KOPT-K1 (cell line): Measurements from ENCODE around the gene ERCC4.

ENCODE experiments used
- H3K27ac ChIP-seq: fragments of 200-600 bp; sonication (generic); 2 replicates; pipeline ENCODE4 v1.5.1; 2016; ENCODE audit warnings: antibody characterized with exemption, mild to moderate bottlenecking, low read depth, low read length; ENCODE audit not compliant: poor library complexity, severe bottlenecking
- H3K36me3 ChIP-seq: fragments of 200-600 bp; sonication (generic); 2 replicates; pipeline ENCODE4 v1.5.1; 2017; ENCODE audit warnings: antibody characterized with exemption, mild to moderate bottlenecking, low read length, moderate library complexity; ENCODE audit not compliant: insufficient read depth
- H3K9me3 ChIP-seq: fragments of 200-600 bp; sonication (generic); 2 replicates; pipeline ENCODE4 v1.5.1; 2017; ENCODE audit warnings: antibody characterized with exemption, low read length, mild to moderate bottlenecking; ENCODE audit not compliant: insufficient read depth, poor library complexity, severe bottlenecking

The ERCC4 gene

GRCh38 chr16:13926464-13926863 is 6.5 kb downstream of the ERCC4 start:
- no peak overlapping the region for H3K27ac ChIP-seq
- peaks cover 49% of the 10 kb centered on the region for H3K36me3 ChIP-seq

GRCh38 chr16:13926891-13927290 is 6.9 kb downstream of the ERCC4 start:
- no peaks in the 10 kb centered on the region for H3K9me3 ChIP-seq

More at GRCh38 chr16:13926464-13926863, 6.5 kb downstream of the ERCC4 start:
- H3K9me3 ChIP-seq, result no peaks in the 10 kb centered on the region

DNA sequence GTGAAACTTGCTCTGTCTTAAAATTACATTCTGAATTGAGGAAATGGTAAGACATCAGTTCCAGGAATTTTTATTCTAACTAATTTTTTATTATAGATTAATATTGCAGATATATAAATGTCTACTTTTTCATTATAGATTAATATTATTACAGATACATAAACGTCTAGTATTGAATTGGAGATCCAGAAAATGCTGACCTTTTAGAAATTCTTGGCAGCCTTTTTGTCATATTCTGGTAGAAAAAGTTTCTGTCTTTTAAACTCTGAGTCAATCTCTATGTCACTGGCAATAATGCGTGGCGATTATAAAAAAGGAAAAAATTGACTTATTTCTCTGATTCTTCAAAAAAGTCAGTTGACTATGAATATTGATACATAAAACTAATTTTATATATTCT is 8.7 kb downstream of the ERCC4 start:
- H3K27ac ChIP-seq, result no peak overlapping the region
- no peaks in the 10 kb centered on the region for H3K9me3 ChIP-seq
- peaks cover 50% of the 10 kb centered on the region for H3K36me3 ChIP-seq

More at GRCh38 chr16:13926891-13927290, 6.9 kb downstream of the ERCC4 start:
- Histone ChIP-seq H3K27ac (no peak overlapping the region), H3K36me3 (peaks cover 51% of the 10 kb centered on the region)

DNA sequence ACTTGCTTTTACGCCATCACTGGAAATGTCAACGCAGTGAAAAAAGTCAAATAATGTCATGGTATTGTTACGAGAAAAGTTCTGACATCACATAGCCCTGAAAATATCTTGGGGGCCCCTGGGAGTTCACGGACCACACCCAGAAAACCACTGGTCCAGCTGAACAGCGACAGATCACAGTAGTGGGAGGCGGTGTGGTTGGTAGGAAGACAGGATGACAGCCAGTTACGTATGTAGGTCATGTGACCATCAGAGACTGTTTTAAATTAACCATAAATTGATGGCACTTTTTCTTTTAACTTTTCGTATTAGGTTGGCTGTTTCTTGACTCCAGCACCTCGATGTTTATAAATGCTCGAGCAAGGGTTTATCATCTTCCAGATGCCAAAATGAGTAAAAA is 11.9 kb downstream of the ERCC4 start:
- Histone ChIP-seq H3K9me3 (no peaks in the 10 kb centered on the region), H3K36me3 (peaks cover 50% of the 10 kb centered on the region), H3K27ac (no peak overlapping the region)

- no peaks in the 10 kb centered on the region for H3K9me3 ChIP-seq
- peaks cover 68% of the 10 kb centered on the region for H3K36me3 ChIP-seq
- no peak overlapping the region for H3K27ac ChIP-seq
These were observed 15.5 kb downstream of the ERCC4 start for GRCh38 chr16:13935408-13935807.

DNA sequence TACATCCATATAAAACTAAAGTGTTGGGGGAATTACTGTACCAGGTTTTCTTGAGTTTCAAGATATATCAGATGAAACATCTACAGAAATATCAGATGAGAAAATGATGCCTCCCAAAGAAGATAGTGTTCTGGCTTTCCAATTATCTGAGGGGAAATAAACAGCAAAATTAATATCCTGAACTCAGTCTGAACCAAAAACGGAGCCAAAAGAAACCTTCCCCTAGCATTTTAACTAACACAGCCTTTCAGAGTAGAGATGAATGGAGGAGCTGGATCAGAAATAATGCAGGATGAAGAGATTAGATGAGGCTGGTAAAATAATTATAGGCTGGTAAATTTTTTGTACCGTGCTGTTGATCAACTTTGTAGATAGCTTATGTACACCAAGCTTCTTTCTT is 16.2 kb downstream of the ERCC4 start:
- H3K9me3 ChIP-seq, result no peaks in the 10 kb centered on the region
- no peak overlapping the region for H3K27ac ChIP-seq
- H3K36me3 ChIP-seq, result peaks cover 68% of the 10 kb centered on the region

DNA sequence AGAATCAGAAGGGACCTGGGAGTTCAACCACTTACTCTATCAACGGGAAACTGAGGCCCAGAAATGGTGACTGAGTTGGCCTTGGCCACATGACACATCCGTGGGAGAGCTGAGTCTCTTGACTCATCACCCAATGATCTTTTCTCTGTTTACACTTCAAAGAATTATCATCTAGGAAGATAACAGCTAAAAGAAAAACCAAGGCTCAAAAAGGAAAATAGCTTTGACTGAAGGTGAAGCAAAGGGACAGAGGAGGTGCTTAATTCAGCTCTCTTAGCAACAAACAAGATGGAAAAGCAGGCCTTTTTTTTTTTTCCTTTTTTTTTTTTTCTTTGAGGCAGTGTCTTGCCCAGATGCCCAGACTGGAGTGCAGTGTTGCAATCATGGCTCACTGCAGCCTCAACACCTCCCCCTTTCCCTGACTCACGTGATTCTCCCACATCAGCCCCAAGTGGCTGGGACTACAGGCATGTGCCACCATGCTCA is 16.7 kb downstream of the ERCC4 start:
- peaks cover 68% of the 10 kb centered on the region for H3K36me3 ChIP-seq
- no peaks in the 10 kb centered on the region for H3K9me3 ChIP-seq
- H3K27ac ChIP-seq, result no peak overlapping the region

DNA sequence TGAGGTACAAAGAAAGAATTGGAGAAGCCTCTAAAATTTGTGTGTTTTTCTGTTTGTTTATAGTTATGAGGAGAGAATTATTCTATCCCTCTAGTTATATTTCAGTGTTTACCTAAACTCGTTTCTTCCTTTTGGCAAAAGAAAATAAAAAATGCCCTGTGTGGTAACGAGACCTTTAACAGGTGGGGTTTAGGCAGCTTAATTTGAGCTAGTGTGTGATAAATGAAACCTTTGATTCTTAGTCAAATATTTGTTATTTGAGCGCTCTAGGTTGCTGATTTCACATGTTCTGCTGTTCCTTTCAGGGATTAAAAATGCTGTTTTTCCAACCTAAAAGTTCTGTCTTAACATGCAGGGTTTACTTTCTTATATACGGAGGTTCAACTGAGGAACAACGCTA is 17.5 kb downstream of the ERCC4 start:
- H3K36me3 ChIP-seq, result peaks cover 60% of the 10 kb centered on the region

DNA sequence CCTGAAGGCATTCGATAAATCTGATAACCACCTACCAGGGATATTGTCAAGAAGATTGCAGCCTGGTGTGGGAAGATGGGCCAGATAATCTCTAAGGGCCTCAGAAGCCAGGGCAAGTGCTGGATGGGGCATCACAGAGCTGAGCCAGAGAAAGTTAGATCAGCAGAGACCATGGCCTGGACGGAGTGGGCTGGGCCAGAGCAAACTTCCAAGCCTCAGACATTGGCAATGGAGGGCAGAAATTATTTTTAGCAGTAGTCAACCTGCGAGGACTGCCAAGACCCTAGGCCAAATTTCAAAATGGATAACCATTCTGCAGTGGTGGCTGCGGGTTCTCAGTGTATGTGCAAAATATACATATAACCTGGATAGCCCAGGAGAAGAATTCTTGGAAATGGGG is 18.5 kb downstream of the ERCC4 start:
- peaks cover 57% of the 10 kb centered on the region for H3K36me3 ChIP-seq
- H3K27ac ChIP-seq, result no peak overlapping the region
- H3K9me3 ChIP-seq, result no peaks in the 10 kb centered on the region

More for the DNA sequence above, 17.5 kb downstream of the ERCC4 start:
- Histone ChIP-seq H3K9me3 (no peaks in the 10 kb centered on the region), H3K27ac (no peak overlapping the region)

DNA sequence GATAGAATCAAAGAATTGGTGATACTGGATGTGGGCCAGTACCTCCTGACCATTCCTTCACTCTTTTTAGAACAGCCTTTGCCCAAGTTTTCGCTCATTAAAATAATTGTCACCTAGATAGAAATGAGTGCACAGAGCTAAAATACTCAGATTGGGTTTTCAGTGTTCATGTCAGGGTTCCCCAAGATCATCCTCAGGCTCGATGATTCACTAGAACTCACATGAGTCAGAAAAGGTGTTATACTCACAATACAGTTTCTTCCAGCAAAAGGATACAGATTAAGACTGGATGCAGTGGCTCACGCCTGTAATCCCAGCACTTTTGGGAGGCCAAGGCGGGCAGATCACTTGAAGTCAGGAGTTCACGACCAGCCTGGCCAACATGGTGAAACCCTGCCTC is 19.9 kb downstream of the ERCC4 start:
- Histone ChIP-seq H3K27ac (no peak overlapping the region), H3K9me3 (no peaks in the 10 kb centered on the region), H3K36me3 (peaks cover 50% of the 10 kb centered on the region)

- H3K9me3 ChIP-seq, result no peaks in the 10 kb centered on the region
- peaks cover 50% of the 10 kb centered on the region for H3K36me3 ChIP-seq
- H3K27ac ChIP-seq, result no peak overlapping the region
These were observed 20.5 kb downstream of the ERCC4 start for GRCh38 chr16:13940397-13940933.

- Histone ChIP-seq H3K27ac (no peak overlapping the region), H3K9me3 (no peaks in the 10 kb centered on the region), H3K36me3 (peaks cover 45% of the 10 kb centered on the region)
These were observed 24.9 kb downstream of the ERCC4 start for GRCh38 chr16:13944816-13945215.

GRCh38 chr16:13945744-13946485 is 26.0 kb downstream of the ERCC4 start:
- H3K36me3 ChIP-seq, result peaks cover 45% of the 10 kb centered on the region
- H3K9me3 ChIP-seq, result no peaks in the 10 kb centered on the region

GRCh38 chr16:13948086-13948485 is 28.1 kb downstream of the ERCC4 start:
- Histone ChIP-seq H3K9me3 (no peaks in the 10 kb centered on the region), H3K36me3 (peaks cover 45% of the 10 kb centered on the region), H3K27ac (no peak overlapping the region)

More at GRCh38 chr16:13945744-13946485, 26.0 kb downstream of the ERCC4 start:
- no peak overlapping the region for H3K27ac ChIP-seq

DNA sequence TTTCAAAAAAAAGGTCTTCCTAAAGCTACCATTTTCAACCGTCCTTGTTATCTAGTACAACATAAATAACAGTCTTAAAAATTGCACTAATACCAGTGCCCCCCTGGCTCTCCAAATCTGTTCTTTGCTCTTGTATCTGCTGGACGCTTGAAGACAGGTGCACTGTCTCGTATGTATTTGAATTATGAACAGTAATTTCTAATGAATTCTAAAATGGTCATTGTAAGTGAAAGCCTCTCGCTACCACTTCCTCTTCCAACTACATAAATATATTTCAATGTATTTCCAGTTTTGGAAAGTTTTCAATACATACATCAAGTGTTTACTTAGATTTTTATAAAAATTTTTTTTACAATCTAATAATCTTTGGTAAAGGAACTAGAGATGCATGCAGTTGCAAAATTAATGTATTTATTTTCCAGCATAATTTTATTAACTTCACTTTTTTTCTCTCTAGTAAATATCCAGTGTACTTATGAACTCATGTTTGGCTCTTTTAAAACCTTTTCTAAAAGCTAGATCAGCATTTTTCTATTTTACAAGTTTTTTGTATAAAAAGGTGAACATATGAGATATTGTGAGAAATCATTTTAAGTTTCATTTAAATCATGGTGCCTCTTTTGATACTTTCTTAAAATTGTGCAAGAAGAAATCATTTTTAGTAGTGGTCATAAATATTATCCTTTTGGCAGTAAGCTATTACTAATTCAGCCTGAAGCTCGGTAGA is 31.0 kb downstream of the ERCC4 start:
- peaks cover 30% of the 10 kb centered on the region for H3K36me3 ChIP-seq
- H3K27ac ChIP-seq, result no peak overlapping the region
- no peaks in the 10 kb centered on the region for H3K9me3 ChIP-seq
